Anterior cingulate cortex (tissue), 58 donors: Measurements from ENCODE around the gene SOWAHB.

Experiments used
- DNase-seq, 58 donors: peaks; one replicate each; lab custom pipeline; 2025; lab: John Stamatoyannopoulos, UW

SOWAHB gene

DNA sequence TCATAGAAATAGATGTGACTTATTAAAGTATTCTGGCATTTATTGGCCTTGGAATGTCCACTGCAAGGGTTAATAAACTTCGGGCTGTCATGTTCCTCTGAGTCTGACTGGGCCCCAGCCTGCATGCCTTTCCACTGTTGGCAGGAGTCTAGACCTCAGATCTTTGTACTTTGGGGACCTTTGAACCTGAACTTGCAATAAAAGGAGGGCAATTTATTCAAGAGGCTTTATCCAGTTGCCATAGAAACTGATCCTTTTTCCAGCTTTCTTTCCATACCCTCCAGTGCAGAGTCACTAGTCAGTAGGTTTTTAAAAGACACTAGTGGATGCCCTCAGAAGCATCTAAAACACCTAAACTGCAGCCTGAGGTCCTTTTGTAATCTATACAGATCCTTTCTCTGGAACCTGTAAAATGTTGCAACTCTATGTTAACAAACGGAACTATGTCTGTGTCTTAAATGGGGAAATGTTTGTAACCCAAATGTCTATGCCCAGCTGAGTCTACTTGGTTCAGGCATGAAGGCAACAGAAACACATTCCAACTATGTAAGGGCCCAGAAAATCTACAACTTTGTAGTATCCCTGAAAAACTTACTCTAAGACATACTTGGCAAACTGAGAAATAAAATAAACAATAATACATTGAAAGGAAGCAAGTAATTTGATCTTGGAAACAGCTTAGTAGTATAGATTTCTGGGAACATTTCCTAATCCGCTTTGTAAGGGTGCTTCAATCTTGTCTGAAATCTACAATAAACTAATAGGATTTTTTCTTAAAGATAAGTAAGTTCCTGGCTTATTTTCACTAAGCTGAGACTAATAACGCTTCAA is 41.5 kb downstream of the SOWAHB start:
- DNase-seq, result peak in 3 of 58 donors; percentile 2 to 9 (median 4)

- no peak for DNase-seq
These were observed 43.1 kb downstream of the SOWAHB start for GRCh38 chr4:76854858-76855257.

GRCh38 chr4:76851375-76851774 is 46.6 kb downstream of the SOWAHB start:
- DNase-seq, result no peak

DNA sequence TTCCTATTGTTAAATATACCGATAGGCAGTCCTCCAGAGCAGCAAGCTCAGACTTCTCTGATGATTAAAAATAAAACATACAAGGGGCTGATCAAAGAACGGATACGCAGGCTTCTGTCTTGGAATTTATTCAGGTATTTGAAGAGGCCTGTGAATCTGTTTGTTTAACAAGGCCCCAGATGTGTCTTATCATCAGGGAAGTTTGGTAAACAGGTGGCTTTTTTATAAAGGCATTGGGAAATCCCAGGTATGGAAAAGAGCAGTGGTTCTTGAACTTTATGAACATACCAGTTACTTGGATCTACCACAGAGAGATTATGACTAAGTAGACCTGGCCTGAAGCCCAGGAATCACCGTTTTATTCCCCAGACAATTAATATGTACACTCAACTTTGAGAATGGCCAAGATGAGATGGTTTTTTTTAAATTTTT is 47.9 kb downstream of the SOWAHB start:
- DNase-seq, result no peak
